HG03460 (cell line): Measurements from ENCODE around the gene IFT25.

ENCODE experiments used
- ATAC-seq: cut with Tn5 transposase; IDR thresholded peaks from one replicate; pipeline ENCODE4 v1.9.1; 2021; ENCODE audit not compliant: unreplicated experiment

IFT25 gene

GRCh38 chr1:53957194-53957818 is 11.8 kb upstream of the IFT25 start:
- ATAC-seq = no peak

GRCh38 chr1:53956308-53957168 is 11.0 kb upstream of the IFT25 start:
- ATAC-seq = no peak

GRCh38 chr1:53954128-53954527 is 8.6 kb upstream of the IFT25 start:
- ATAC-seq = no peak

- no peak for ATAC-seq
These were observed 6.2 kb upstream of the IFT25 start for GRCh38 chr1:53951697-53952096.

- ATAC-seq = no peak
These were observed 3.8 kb upstream of the IFT25 start for GRCh38 chr1:53949023-53949990.

GRCh38 chr1:53948291-53948690 is 2.8 kb upstream of the IFT25 start:
- no peak for ATAC-seq

GRCh38 chr1:53947172-53947907 is 1.8 kb upstream of the IFT25 start:
- no peak for ATAC-seq

GRCh38 chr1:53946252-53947171 is 1.0 kb upstream of the IFT25 start, which contains the start of gene LRRC42:
TSS of gene LRRC42 (plus strand) at chr1:53946350. CDS start at chr1:53952000, 5,650 bp downstream.
- peak; percentile 56 for ATAC-seq

- ATAC-seq = no peak
These were observed 391 bp downstream of the IFT25 start for GRCh38 chr1:53945183-53945432.

- ATAC-seq = no peak
These were observed 873 bp downstream of the IFT25 start for GRCh38 chr1:53944469-53945182.

GRCh38 chr1:53943490-53944043 is 1.9 kb downstream of the IFT25 start:
- ATAC-seq = no peak

- ATAC-seq = no peak
These were observed 2.4 kb downstream of the IFT25 start for GRCh38 chr1:53943090-53943489.

GRCh38 chr1:53942127-53942957 is 3.2 kb downstream of the IFT25 start:
- ATAC-seq = no peak

- ATAC-seq = no peak
These were observed 7.2 kb downstream of the IFT25 start for GRCh38 chr1:53938136-53938830.

- no peak for ATAC-seq
These were observed 9.1 kb downstream of the IFT25 start for GRCh38 chr1:53936430-53936829.

- no peak for ATAC-seq
These were observed 11.2 kb downstream of the IFT25 start for GRCh38 chr1:53934170-53934765.

- no peak for ATAC-seq
These were observed 14.0 kb downstream of the IFT25 start for GRCh38 chr1:53931523-53931922.
